HepG2 (cell line): ENCODE data around the gene FAM43A. TPM values are rescaled to one million over a fixed set of nuclear protein-coding genes. Genes with fewer than 3 reads are reported as not detected.
A peak's percentile ranks its signal among the peaks of the same experiment; 100 is the strongest.

Experiments used
- ATF5 ChIP-seq: sonication (generic); formaldehyde crosslinking; IDR thresholded peaks from 2 replicates; pipeline ENCODE4 v1.4.0; 2020; ENCODE audit warnings: mild to moderate bottlenecking, low read depth, missing genetic modification reagents
- CEBPB ChIP-seq: IDR thresholded peaks from 2 replicates; pipeline ENCODE4 v1.6.1; 2011; ENCODE audit warnings: low read depth, low read length, improper control_type of control experiment, borderline replicate concordance
- CERS6 ChIP-seq: sonication (generic); formaldehyde crosslinking; IDR thresholded peaks from 2 replicates; pipeline ENCODE4 v1.5.0; 2020; ENCODE audit warnings: missing genetic modification reagents
- EZH2 ChIP-seq: conservative IDR thresholded peaks from 2 replicates; pipeline ENCODE4 v1.6.1; 2012; ENCODE audit warnings: mild to moderate bottlenecking, low read depth, low read length, moderate library complexity
- GABPB1 ChIP-seq: IDR thresholded peaks from 2 replicates; pipeline ENCODE4 v1.6.1; 2016; ENCODE audit warnings: mild to moderate bottlenecking, missing genetic modification reagents, moderate library complexity, missing compliant biosample characterization
- IKZF1 ChIP-seq: fragments of 450-650 bp; IDR thresholded peaks from 2 replicates; pipeline ENCODE4 v1.7.1; 2016
- KAT2B ChIP-seq: fragments of 150-350 bp; IDR thresholded peaks from 2 replicates; pipeline ENCODE4 v1.6.1; 2014; ENCODE audit warnings: low read depth, low read length, borderline replicate concordance
- MEIS1 ChIP-seq: sonication (generic); formaldehyde crosslinking; IDR thresholded peaks from 2 replicates; pipeline ENCODE4 v1.9.0; 2021; ENCODE audit warnings: mild to moderate bottlenecking, missing genetic modification reagents, moderate library complexity, borderline replicate concordance
- NFATC3 ChIP-seq: sonication (generic); formaldehyde crosslinking; IDR thresholded peaks from 2 replicates; pipeline ENCODE4 v1.5.1; 2020; ENCODE audit warnings: mild to moderate bottlenecking, missing genetic modification reagents
- NRL ChIP-seq: sonication (generic); formaldehyde crosslinking; IDR thresholded peaks from 2 replicates; pipeline ENCODE4 v1.5.0; 2020; ENCODE audit warnings: missing genetic modification reagents, mild to moderate bottlenecking, moderate library complexity, borderline replicate concordance
- RCOR2 ChIP-seq: IDR thresholded peaks from 2 replicates; pipeline ENCODE4 v1.6.1; 2016; ENCODE audit warnings: missing biosample characterization, missing genetic modification reagents
- RXRB ChIP-seq: IDR thresholded peaks from 2 replicates; pipeline ENCODE4 v1.6.1; 2016; ENCODE audit warnings: borderline replicate concordance, missing genetic modification reagents, missing compliant biosample characterization
- SIX1 ChIP-seq: sonication (generic); formaldehyde crosslinking; IDR thresholded peaks from 2 replicates; pipeline ENCODE4 v1.4.0; 2020; ENCODE audit warnings: missing genetic modification reagents, borderline replicate concordance
- SP140L ChIP-seq: sonication (generic); formaldehyde crosslinking; IDR thresholded peaks from 2 replicates; pipeline ENCODE4 v1.4.0; 2020; ENCODE audit warnings: missing genetic modification reagents, borderline replicate concordance
- ZEB1 ChIP-seq: IDR thresholded peaks from 2 replicates; pipeline ENCODE4 v1.6.1; 2012; ENCODE audit warnings: mild to moderate bottlenecking, low read depth, inconsistent platforms; ENCODE audit not compliant: insufficient replicate concordance
- ZNF12 ChIP-seq: sonication (generic); formaldehyde crosslinking; IDR thresholded peaks from 2 replicates; pipeline ENCODE4 v1.5.0; 2020; ENCODE audit warnings: missing genetic modification reagents
- ZNF20 ChIP-seq: sonication (generic); formaldehyde crosslinking; IDR thresholded peaks from 2 replicates; pipeline ENCODE4 v1.4.0; 2020; ENCODE audit warnings: mild to moderate bottlenecking, moderate library complexity, missing genetic modification reagents
- ZNF615 ChIP-seq: sonication (generic); formaldehyde crosslinking; IDR thresholded peaks from 2 replicates; pipeline ENCODE4 v1.5.0; 2020; ENCODE audit warnings: mild to moderate bottlenecking, missing genetic modification reagents, borderline replicate concordance
- ZNF761 ChIP-seq: sonication (generic); formaldehyde crosslinking; conservative IDR thresholded peaks from 2 replicates; pipeline ENCODE4 v1.4.0; 2020; ENCODE audit warnings: mild to moderate bottlenecking, missing genetic modification reagents
- polyA plus RNA-seq, 8 experiments: library from polyadenylated mRNA; depleted of rRNA in 3 of 8; stranded (reverse) in 7 of 8; unstranded in 1 of 8; fragments of >200 nt; fragmentation: Illumina TruSeq in 4 of 8; extraction: Trizol in 4 of 8; gene quantifications; 2 replicates each; pipeline versions ENCODE4 v1.2.1 to v1.2.3, GENCODE V29; 2011 to 2016; ENCODE audit warnings: low read depth in 4 of 8, missing spikeins in 1 of 8, mixed read lengths in 1 of 8; ENCODE audit not compliant: insufficient read depth in 1 of 8
- total RNA-seq, 5 experiments: library from RNA; depleted of rRNA; stranded (reverse); fragments of >200 nt; fragmentation: Illumina TruSeq; extraction: Trizol; gene quantifications; 2 replicates each; pipeline ENCODE4 v1.2.3, GENCODE V29; 2016; ENCODE audit warnings: low read depth in 1 of 5
- TF ChIP-seq, protein P1 (sequence below), 2 experiments: fragments of 450-650 bp in 1 of 2; sonication (generic) in 1 of 2; formaldehyde crosslinking; IDR thresholded peaks; 2 replicates each; pipeline versions ENCODE4 v1.5.0 to v1.8.0; 2020 to 2022; ENCODE audit warnings: mild to moderate bottlenecking in 1 of 2, missing genetic modification reagents in 1 of 2
- TF ChIP-seq, protein P2 (sequence below): IDR thresholded peaks from 2 replicates; pipeline ENCODE4 v1.6.1; 2016
- TF ChIP-seq, protein P3 (sequence below): IDR thresholded peaks from 2 replicates; pipeline ENCODE4 v1.6.1; 2018; ENCODE audit warnings: missing genetic modification reagents
- TF ChIP-seq, protein P4 (sequence below): sonication (generic); formaldehyde crosslinking; IDR thresholded peaks from 2 replicates; pipeline ENCODE4 v1.8.1; 2022; ENCODE audit warnings: mild to moderate bottlenecking, missing genetic modification reagents
- TF ChIP-seq, protein P5 (sequence below): sonication (generic); formaldehyde crosslinking; IDR thresholded peaks from 2 replicates; pipeline ENCODE4 v1.4.0; 2020; ENCODE audit warnings: missing genetic modification reagents

The FAM43A gene
- total and polyA plus RNA-seq, 2 of the 13 experiments (the other 11 are each of a cell fraction or from before 2014, with no cell fraction given): 0.91 to 1.8 TPM

GRCh38 chr3:194682694-194683310, 2.9 kb upstream of the FAM43A start (continued):
- TF ChIP-seq, protein P1, sequence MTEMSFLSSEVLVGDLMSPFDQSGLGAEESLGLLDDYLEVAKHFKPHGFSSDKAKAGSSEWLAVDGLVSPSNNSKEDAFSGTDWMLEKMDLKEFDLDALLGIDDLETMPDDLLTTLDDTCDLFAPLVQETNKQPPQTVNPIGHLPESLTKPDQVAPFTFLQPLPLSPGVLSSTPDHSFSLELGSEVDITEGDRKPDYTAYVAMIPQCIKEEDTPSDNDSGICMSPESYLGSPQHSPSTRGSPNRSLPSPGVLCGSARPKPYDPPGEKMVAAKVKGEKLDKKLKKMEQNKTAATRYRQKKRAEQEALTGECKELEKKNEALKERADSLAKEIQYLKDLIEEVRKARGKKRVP (CRISPR knock-in tag; IDR thresholded peaks at IDR 0.05): no peak
- TF ChIP-seq CEBPB (no peak), ZNF20 (no peak), EZH2 (no peak), MEIS1 (CRISPR knock-in tag) (no peak), ZEB1 (no peak), ATF5 (CRISPR knock-in tag) (0 out of 2 replicates have a peak, but pooled peaks have one; percentile 39), SIX1 (CRISPR knock-in tag) (no peak), RCOR2 (CRISPR knock-in tag) (0 out of 2 replicates have a peak, but pooled peaks have one; percentile 33), RXRB (no peak), NFATC3 (CRISPR knock-in tag) (no peak), GABPB1 (CRISPR knock-in tag) (peak; percentile 38; the same call in 1 of the 2 replicates), NRL (CRISPR knock-in tag) (no peak), ZNF12 (CRISPR knock-in tag) (no peak), IKZF1 (no peak), ZNF761 (CRISPR knock-in tag) (no peak), KAT2B (no peak), ZNF615 (no peak), CERS6 (no peak), SP140L (CRISPR knock-in tag) (no peak)
- TF ChIP-seq, protein P2, sequence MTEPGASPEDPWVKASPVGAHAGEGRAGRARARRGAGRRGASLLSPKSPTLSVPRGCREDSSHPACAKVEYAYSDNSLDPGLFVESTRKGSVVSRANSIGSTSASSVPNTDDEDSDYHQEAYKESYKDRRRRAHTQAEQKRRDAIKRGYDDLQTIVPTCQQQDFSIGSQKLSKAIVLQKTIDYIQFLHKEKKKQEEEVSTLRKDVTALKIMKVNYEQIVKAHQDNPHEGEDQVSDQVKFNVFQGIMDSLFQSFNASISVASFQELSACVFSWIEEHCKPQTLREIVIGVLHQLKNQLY (CRISPR knock-in tag): no peak
- TF ChIP-seq, protein P3, sequence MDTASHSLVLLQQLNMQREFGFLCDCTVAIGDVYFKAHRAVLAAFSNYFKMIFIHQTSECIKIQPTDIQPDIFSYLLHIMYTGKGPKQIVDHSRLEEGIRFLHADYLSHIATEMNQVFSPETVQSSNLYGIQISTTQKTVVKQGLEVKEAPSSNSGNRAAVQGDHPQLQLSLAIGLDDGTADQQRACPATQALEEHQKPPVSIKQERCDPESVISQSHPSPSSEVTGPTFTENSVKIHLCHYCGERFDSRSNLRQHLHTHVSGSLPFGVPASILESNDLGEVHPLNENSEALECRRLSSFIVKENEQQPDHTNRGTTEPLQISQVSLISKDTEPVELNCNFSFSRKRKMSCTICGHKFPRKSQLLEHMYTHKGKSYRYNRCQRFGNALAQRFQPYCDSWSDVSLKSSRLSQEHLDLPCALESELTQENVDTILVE (CRISPR knock-in tag): no peak; the same call in 1 of the 2 replicates
- TF ChIP-seq, protein P4, sequence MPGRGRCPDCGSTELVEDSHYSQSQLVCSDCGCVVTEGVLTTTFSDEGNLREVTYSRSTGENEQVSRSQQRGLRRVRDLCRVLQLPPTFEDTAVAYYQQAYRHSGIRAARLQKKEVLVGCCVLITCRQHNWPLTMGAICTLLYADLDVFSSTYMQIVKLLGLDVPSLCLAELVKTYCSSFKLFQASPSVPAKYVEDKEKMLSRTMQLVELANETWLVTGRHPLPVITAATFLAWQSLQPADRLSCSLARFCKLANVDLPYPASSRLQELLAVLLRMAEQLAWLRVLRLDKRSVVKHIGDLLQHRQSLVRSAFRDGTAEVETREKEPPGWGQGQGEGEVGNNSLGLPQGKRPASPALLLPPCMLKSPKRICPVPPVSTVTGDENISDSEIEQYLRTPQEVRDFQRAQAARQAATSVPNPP: no peak
- TF ChIP-seq, protein P5, sequence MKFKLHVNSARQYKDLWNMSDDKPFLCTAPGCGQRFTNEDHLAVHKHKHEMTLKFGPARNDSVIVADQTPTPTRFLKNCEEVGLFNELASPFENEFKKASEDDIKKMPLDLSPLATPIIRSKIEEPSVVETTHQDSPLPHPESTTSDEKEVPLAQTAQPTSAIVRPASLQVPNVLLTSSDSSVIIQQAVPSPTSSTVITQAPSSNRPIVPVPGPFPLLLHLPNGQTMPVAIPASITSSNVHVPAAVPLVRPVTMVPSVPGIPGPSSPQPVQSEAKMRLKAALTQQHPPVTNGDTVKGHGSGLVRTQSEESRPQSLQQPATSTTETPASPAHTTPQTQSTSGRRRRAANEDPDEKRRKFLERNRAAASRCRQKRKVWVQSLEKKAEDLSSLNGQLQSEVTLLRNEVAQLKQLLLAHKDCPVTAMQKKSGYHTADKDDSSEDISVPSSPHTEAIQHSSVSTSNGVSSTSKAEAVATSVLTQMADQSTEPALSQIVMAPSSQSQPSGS (CRISPR knock-in tag): no peak
